Measurements from ENCODE around the gene SUGP1. TPM values are rescaled to one million over a fixed set of nuclear protein-coding genes. Genes with fewer than 3 reads are reported as not detected.
"Not testable (repeated sequence)": the region's sequence is repeated elsewhere in the genome, so short reads cannot be mapped to it uniquely, and the experiment has no call there.

The SUGP1 gene
- polyA plus RNA-seq, 4 donors, result 32.9 to 66.4 (median 43.0) TPM

- no peaks in the 10 kb centered on the region for H3K27me3 ChIP-seq (ENCODE audit: control insufficient read depth in 3 of 3, insufficient read depth in 3 of 3, low read length in 3 of 3)
- H3K4me1 ChIP-seq (ENCODE audit: control insufficient read depth in 3 of 3, insufficient read depth in 2 of 3, low read depth in 1 of 3, low read length in 2 of 3), result no peaks in the 10 kb centered on the region
- 89 to 95% (median 94%) methylated on average over 11 of the region's 11 CpGs for WGBS, 3 donors
- DNase-seq, result no peak
- H3K9me3 ChIP-seq (ENCODE audit: control insufficient read depth in 2 of 2, insufficient read depth in 1 of 2, low read depth in 1 of 2, low read length in 1 of 2), result no peaks in the 10 kb centered on the region
- peaks cover 19 to 72% (median 21%) of the 10 kb centered on the region in 3 donors for H3K36me3 ChIP-seq (ENCODE audit: control insufficient read depth in 3 of 3, insufficient read depth in 2 of 3, low read depth in 1 of 3, low read length in 3 of 3)
- no peak for FAIRE-seq
- H3K27ac ChIP-seq (ENCODE audit: low read depth in 1 of 3, low read length in 2 of 3), result no peak overlapping the region
- no peak overlapping the region for H3K4me3 ChIP-seq (ENCODE audit: low read depth in 1 of 3, low read length in 3 of 3)
These were observed 36.2 kb upstream of the SUGP1 start for GRCh38 chr19:19356500-19356899.

GRCh38 chr19:19355606-19356139, 35.4 kb upstream of the SUGP1 start:
- 93 to 95% (median 93%) methylated on average over 18 of the region's 18 CpGs for WGBS, 3 donors
- DNase-seq (no peak), FAIRE-seq (no peak)
- Histone ChIP-seq H3K4me3 (ENCODE audit: low read depth in 1 of 3, low read length in 3 of 3) (no peak overlapping the region), H3K27me3 (ENCODE audit: control insufficient read depth in 3 of 3, insufficient read depth in 3 of 3, low read length in 3 of 3) (no peaks in the 10 kb centered on the region), H3K9me3 (ENCODE audit: control insufficient read depth in 2 of 2, insufficient read depth in 1 of 2, low read depth in 1 of 2, low read length in 1 of 2) (no peaks in the 10 kb centered on the region), H3K4me1 (ENCODE audit: control insufficient read depth in 3 of 3, insufficient read depth in 2 of 3, low read depth in 1 of 3, low read length in 2 of 3) (no peaks in the 10 kb centered on the region), H3K36me3 (ENCODE audit: control insufficient read depth in 3 of 3, insufficient read depth in 2 of 3, low read depth in 1 of 3, low read length in 3 of 3) (peaks cover 21 to 81% (median 22%) of the 10 kb centered on the region in 3 donors), H3K27ac (ENCODE audit: low read depth in 1 of 3, low read length in 2 of 3) (no peak overlapping the region)

GRCh38 chr19:19354932-19355331, 34.6 kb upstream of the SUGP1 start:
- Histone ChIP-seq H3K36me3 (ENCODE audit: control insufficient read depth in 3 of 3, insufficient read depth in 2 of 3, low read depth in 1 of 3, low read length in 3 of 3) (peaks cover 21 to 84% (median 22%) of the 10 kb centered on the region in 3 donors), H3K27me3 (ENCODE audit: control insufficient read depth in 3 of 3, insufficient read depth in 3 of 3, low read length in 3 of 3) (no peaks in the 10 kb centered on the region), H3K9me3 (ENCODE audit: control insufficient read depth in 2 of 2, insufficient read depth in 1 of 2, low read depth in 1 of 2, low read length in 1 of 2) (no peaks in the 10 kb centered on the region), H3K4me3 (ENCODE audit: low read depth in 1 of 3, low read length in 3 of 3) (no peak overlapping the region), H3K4me1 (ENCODE audit: control insufficient read depth in 3 of 3, insufficient read depth in 2 of 3, low read depth in 1 of 3, low read length in 2 of 3) (no peaks in the 10 kb centered on the region), H3K27ac (ENCODE audit: low read depth in 1 of 3, low read length in 2 of 3) (no peak overlapping the region)
- no peak for DNase-seq
- no peak for FAIRE-seq
- 94 to 96% (median 95%) methylated on average over 11 of the region's 11 CpGs for WGBS, 3 donors

- H3K4me1 ChIP-seq (ENCODE audit: control insufficient read depth in 3 of 3, insufficient read depth in 2 of 3, low read depth in 1 of 3, low read length in 2 of 3), result no peaks in the 10 kb centered on the region
- 95 to 98% (median 97%) methylated on average over 5 of the region's 5 CpGs for WGBS, 3 donors
- DNase-seq (no peak), FAIRE-seq (no peak)
- H3K36me3 ChIP-seq (ENCODE audit: control insufficient read depth in 3 of 3, insufficient read depth in 2 of 3, low read depth in 1 of 3, low read length in 3 of 3), result peaks cover 26 to 88% (median 29%) of the 10 kb centered on the region in 3 donors
- no peak overlapping the region for H3K4me3 ChIP-seq (ENCODE audit: low read depth in 1 of 3, low read length in 3 of 3)
- H3K27ac ChIP-seq (ENCODE audit: low read depth in 1 of 3, low read length in 2 of 3), result no peak overlapping the region
- H3K9me3 ChIP-seq (ENCODE audit: control insufficient read depth in 2 of 2, insufficient read depth in 1 of 2, low read depth in 1 of 2, low read length in 1 of 2), result no peaks in the 10 kb centered on the region
- H3K27me3 ChIP-seq (ENCODE audit: control insufficient read depth in 3 of 3, insufficient read depth in 3 of 3, low read length in 3 of 3), result no peaks in the 10 kb centered on the region
These were observed 33.7 kb upstream of the SUGP1 start for GRCh38 chr19:19354007-19354406.

GRCh38 chr19:19352823-19353222, 32.5 kb upstream of the SUGP1 start:
- H3K27me3 ChIP-seq (ENCODE audit: control insufficient read depth in 3 of 3, insufficient read depth in 3 of 3, low read length in 3 of 3), result no peaks in the 10 kb centered on the region
- DNase-seq, result no peak
- no peak overlapping the region for H3K27ac ChIP-seq (ENCODE audit: low read depth in 1 of 3, low read length in 2 of 3)
- H3K36me3 ChIP-seq (ENCODE audit: control insufficient read depth in 3 of 3, insufficient read depth in 2 of 3, low read depth in 1 of 3, low read length in 3 of 3), result peaks cover 32 to 93% (median 36%) of the 10 kb centered on the region in 3 donors
- H3K9me3 ChIP-seq (ENCODE audit: control insufficient read depth in 2 of 2, insufficient read depth in 1 of 2, low read depth in 1 of 2, low read length in 1 of 2), result no peaks in the 10 kb centered on the region
- 94 to 96% (median 96%) methylated on average over 8 of the region's 8 CpGs for WGBS, 3 donors
- no peak overlapping the region for H3K4me3 ChIP-seq (ENCODE audit: low read depth in 1 of 3, low read length in 3 of 3)
- H3K4me1 ChIP-seq (ENCODE audit: control insufficient read depth in 3 of 3, insufficient read depth in 2 of 3, low read depth in 1 of 3, low read length in 2 of 3), result no peaks in the 10 kb centered on the region
- FAIRE-seq, result no peak

GRCh38 chr19:19350756-19351155, 30.4 kb upstream of the SUGP1 start:
- not testable (repeated sequence) for H3K4me3 ChIP-seq (ENCODE audit: low read depth in 1 of 3, low read length in 3 of 3); FAIRE-seq; H3K9me3 ChIP-seq (ENCODE audit: control insufficient read depth in 2 of 2, insufficient read depth in 1 of 2, low read depth in 1 of 2, low read length in 1 of 2); H3K4me1 ChIP-seq (ENCODE audit: control insufficient read depth in 3 of 3, insufficient read depth in 2 of 3, low read depth in 1 of 3, low read length in 2 of 3); H3K27me3 ChIP-seq (ENCODE audit: control insufficient read depth in 3 of 3, insufficient read depth in 3 of 3, low read length in 3 of 3); DNase-seq; H3K27ac ChIP-seq (ENCODE audit: low read depth in 1 of 3, low read length in 2 of 3)
- H3K36me3 ChIP-seq (ENCODE audit: control insufficient read depth in 3 of 3, insufficient read depth in 2 of 3, low read depth in 1 of 3, low read length in 3 of 3), result peaks cover 35 to 94% (median 38%) of the 10 kb centered on the region in 3 donors
- 98 to 100% (median 99%) methylated on average over 7 to 8 of the region's 8 CpGs for WGBS, 3 donors

GRCh38 chr19:19349365-19349764, 29.1 kb upstream of the SUGP1 start:
- no peaks in the 10 kb centered on the region for H3K4me1 ChIP-seq (ENCODE audit: control insufficient read depth in 3 of 3, insufficient read depth in 2 of 3, low read depth in 1 of 3, low read length in 2 of 3)
- no peak for FAIRE-seq
- H3K4me3 ChIP-seq (ENCODE audit: low read depth in 1 of 3, low read length in 3 of 3), result no peak overlapping the region
- no peak for DNase-seq
- WGBS, 3 donors, result 89 to 96% (median 91%) methylated on average over 7 of the region's 7 CpGs
- no peaks in the 10 kb centered on the region for H3K9me3 ChIP-seq (ENCODE audit: control insufficient read depth in 2 of 2, insufficient read depth in 1 of 2, low read depth in 1 of 2, low read length in 1 of 2)
- H3K36me3 ChIP-seq (ENCODE audit: control insufficient read depth in 3 of 3, insufficient read depth in 2 of 3, low read depth in 1 of 3, low read length in 3 of 3), result peaks cover 41 to 94% (median 41%) of the 10 kb centered on the region in 3 donors
- H3K27ac ChIP-seq (ENCODE audit: low read depth in 1 of 3, low read length in 2 of 3), result no peak overlapping the region
- H3K27me3 ChIP-seq (ENCODE audit: control insufficient read depth in 3 of 3, insufficient read depth in 3 of 3, low read length in 3 of 3), result no peaks in the 10 kb centered on the region

GRCh38 chr19:19348266-19348665, 28.0 kb upstream of the SUGP1 start:
- no peaks in the 10 kb centered on the region for H3K9me3 ChIP-seq (ENCODE audit: control insufficient read depth in 2 of 2, insufficient read depth in 1 of 2, low read depth in 1 of 2, low read length in 1 of 2)
- no peak for DNase-seq

More at GRCh38 chr19:19348266-19348665, 28.0 kb upstream of the SUGP1 start:
- WGBS, 3 donors, result 87 to 94% (median 88%) methylated on average over 9 of the region's 9 CpGs
- H3K4me1 ChIP-seq (ENCODE audit: control insufficient read depth in 3 of 3, insufficient read depth in 2 of 3, low read depth in 1 of 3, low read length in 2 of 3), result no peaks in the 10 kb centered on the region
- FAIRE-seq, result no peak
- H3K4me3 ChIP-seq (ENCODE audit: low read depth in 1 of 3, low read length in 3 of 3), result no peak overlapping the region
- H3K27me3 ChIP-seq (ENCODE audit: control insufficient read depth in 3 of 3, insufficient read depth in 3 of 3, low read length in 3 of 3), result no peaks in the 10 kb centered on the region
- no peak overlapping the region for H3K27ac ChIP-seq (ENCODE audit: low read depth in 1 of 3, low read length in 2 of 3)
- H3K36me3 ChIP-seq (ENCODE audit: control insufficient read depth in 3 of 3, insufficient read depth in 2 of 3, low read depth in 1 of 3, low read length in 3 of 3), result peaks cover 37 to 94% (median 40%) of the 10 kb centered on the region in 3 donors

Measured in small intestine (tissue), 7 donors.